Adipose tissue (tissue), 3 donors: ENCODE results near the gene CCDC32. TPM values are rescaled to one million over a fixed set of nuclear protein-coding genes. Genes with fewer than 3 reads are reported as not detected.

ENCODE experiments used
- H3K27ac ChIP-seq: one replicate; pipeline ENCODE4 v1.5.1; 2013; ENCODE audit warnings: low read depth, low read length
- WGBS, 3 donors: extraction: QIAGEN DNeasy Blood & Tissue Kit; methylation state at CpG; one replicate each; pipeline ENCODE4 v1.1.7; 2013; 5-methylcytosine and 5-hydroxymethylcytosine counted together
- polyA plus RNA-seq, 3 donors: library from polyadenylated mRNA; stranded (reverse); fragments of 200-250 nt; gene quantifications; one replicate each; pipeline ENCODE4 v1.2.3, GENCODE V29; 2013
- donor health status: healthy with polysubstance abuse.
- donor health status: Bipolar disorder and iron deficiency.
- donor health status: healthy.

Gene CCDC32
- polyA plus RNA-seq, 3 donors: 18.8 to 33.6 (median 29.5) TPM

- H3K27ac ChIP-seq: no peak overlapping the region
- 53 to 81% (median 54%) methylated on average over 5 of the region's 5 CpGs for WGBS, 3 donors
Observed at GRCh38 chr15:40534371-40534770, 30.5 kb downstream of the CCDC32 start.

GRCh38 chr15:40533763-40534364, 31.0 kb downstream of the CCDC32 start:
- no peak overlapping the region for H3K27ac ChIP-seq
- 74 to 94% (median 81%) methylated on average over 4 of the region's 4 CpGs for WGBS, 3 donors

- WGBS, 3 donors: 95 to 96% (median 95%) methylated on average over 6 of the region's 6 CpGs
- H3K27ac ChIP-seq: no peak overlapping the region
Observed at GRCh38 chr15:40528801-40529200, 36.0 kb downstream of the CCDC32 start.

GRCh38 chr15:40525855-40526254, 39.0 kb downstream of the CCDC32 start:
- 62 to 94% (median 92%) methylated on average over 3 of the region's 3 CpGs for WGBS, 3 donors
- H3K27ac ChIP-seq: no peak overlapping the region

GRCh38 chr15:40523611-40524010, 41.2 kb downstream of the CCDC32 start:
- H3K27ac ChIP-seq: no peak overlapping the region

GRCh38 chr15:40516322-40516721, 48.5 kb downstream of the CCDC32 start:
- H3K27ac ChIP-seq: no peak overlapping the region
- 92 to 96% (median 93%) methylated on average over 2 of the region's 2 CpGs for WGBS, 3 donors

GRCh38 chr15:40513609-40514008, 51.2 kb downstream of the CCDC32 start:
- WGBS, 3 donors: 85 to 92% (median 91%) methylated on average over 5 of the region's 5 CpGs

GRCh38 chr15:40512440-40512839, 52.4 kb downstream of the CCDC32 start:
- WGBS, 3 donors: 96 to 98% (median 98%) methylated on average over 2 of the region's 2 CpGs
- no peak overlapping the region for H3K27ac ChIP-seq

More at GRCh38 chr15:40513609-40514008, 51.2 kb downstream of the CCDC32 start:
- H3K27ac ChIP-seq: no peak overlapping the region

- WGBS, 3 donors: 0 to 1% (median 1%) methylated on average over 58 to 61 of the region's 61 CpGs
- no peak overlapping the region for H3K27ac ChIP-seq
Observed at GRCh38 chr15:40511472-40512133, 53.2 kb downstream of the CCDC32 start.

- no peak overlapping the region for H3K27ac ChIP-seq
- 14 to 24% (median 14%) methylated on average over 22 of the region's 22 CpGs for WGBS, 3 donors
Observed at GRCh38 chr15:40511093-40511471, 53.8 kb downstream of the CCDC32 start.

- 76 to 87% (median 84%) methylated on average over 2 of the region's 2 CpGs for WGBS, 3 donors
- no peak overlapping the region for H3K27ac ChIP-seq
Observed at GRCh38 chr15:40510201-40510600, 54.6 kb downstream of the CCDC32 start.

GRCh38 chr15:40508216-40508615, 56.6 kb downstream of the CCDC32 start:
- H3K27ac ChIP-seq: no peak overlapping the region
- 86 to 97% (median 94%) methylated on average over 1 of the region's 1 CpG for WGBS, 3 donors

- no peak overlapping the region for H3K27ac ChIP-seq
- WGBS, 3 donors: 1 to 4% (median 2%) methylated on average over 30 of the region's 30 CpGs
Observed at GRCh38 chr15:40506964-40507571, 57.8 kb downstream of the CCDC32 start.

Other genes with a start within 250 kb of the CCDC32 start
- 1 to 10 TPM; 3.7 to 9.1 (median 7.4) TPM for gene INAFM2, start 241.3 kb downstream of the CCDC32 start, polyA plus RNA-seq
- gene CCDC9B, start 224.1 kb downstream of the CCDC32 start, polyA plus RNA-seq: 10 to 100 TPM in 1 of 3 donors, 1 to 10 TPM in 2; 2.8 to 14.6 (median 4.3) TPM
- gene PHGR1, start 214.0 kb downstream of the CCDC32 start, polyA plus RNA-seq: 10 to 100 TPM in 1 of 3 donors, 1 to 10 TPM in 2; 2.2 to 37.3 (median 8.8) TPM
- gene DISP2, start 206.8 kb downstream of the CCDC32 start, polyA plus RNA-seq: under 1 TPM; 0.24 to 0.62 (median 0.56) TPM
- 1 to 10 TPM; 3.2 to 6.6 (median 6.6) TPM for gene KNSTRN, start 182.3 kb downstream of the CCDC32 start, polyA plus RNA-seq
- gene IVD, start 159.2 kb downstream of the CCDC32 start, polyA plus RNA-seq: 10 to 100 TPM; 19.1 to 49.6 (median 43.8) TPM
- 1 to 10 TPM; 8.7 to 10.0 (median 9.8) TPM for gene BAHD1, start 124.1 kb downstream of the CCDC32 start, polyA plus RNA-seq
- 1 to 10 TPM; 4.7 to 7.4 (median 7.0) TPM for gene CHST14, start 94.1 kb downstream of the CCDC32 start, polyA plus RNA-seq
- gene RPUSD2, start 4.3 kb upstream of the CCDC32 start, polyA plus RNA-seq: 1 to 10 TPM; 4.0 to 9.4 (median 7.7) TPM
- 1 to 10 TPM in 1 of 3 donors, under 1 TPM in 2; 0.12 to 1.3 (median 0.12) TPM for gene KNL1, start 29.2 kb upstream of the CCDC32 start, polyA plus RNA-seq
- gene RAD51, start 130.1 kb upstream of the CCDC32 start, polyA plus RNA-seq: 1 to 10 TPM in 1 of 3 donors, under 1 TPM in 2; 0.24 to 1.0 (median 0.31) TPM
- 10 to 100 TPM; 28.9 to 87.2 (median 41.9) TPM for gene RMDN3, start 190.2 kb upstream of the CCDC32 start, polyA plus RNA-seq
- 100 to 1,000 TPM in 1 of 3 donors, 10 to 100 TPM in 2; 17.7 to 125 (median 96.5) TPM for gene GCHFR, start 199.0 kb upstream of the CCDC32 start, polyA plus RNA-seq
- under 1 TPM; 0.17 to 0.67 (median 0.33) TPM for gene C15orf62, start 204.9 kb upstream of the CCDC32 start, polyA plus RNA-seq
- gene ZFYVE19, start 242.0 kb upstream of the CCDC32 start, polyA plus RNA-seq: 10 to 100 TPM; 12.0 to 14.2 (median 13.3) TPM
- 10 to 100 TPM; 22.4 to 41.5 (median 41.0) TPM for gene DNAJC17, start 242.4 kb upstream of the CCDC32 start, polyA plus RNA-seq